ENCODE measurements around the gene ZNF35.

The ZNF35 gene

DNA sequence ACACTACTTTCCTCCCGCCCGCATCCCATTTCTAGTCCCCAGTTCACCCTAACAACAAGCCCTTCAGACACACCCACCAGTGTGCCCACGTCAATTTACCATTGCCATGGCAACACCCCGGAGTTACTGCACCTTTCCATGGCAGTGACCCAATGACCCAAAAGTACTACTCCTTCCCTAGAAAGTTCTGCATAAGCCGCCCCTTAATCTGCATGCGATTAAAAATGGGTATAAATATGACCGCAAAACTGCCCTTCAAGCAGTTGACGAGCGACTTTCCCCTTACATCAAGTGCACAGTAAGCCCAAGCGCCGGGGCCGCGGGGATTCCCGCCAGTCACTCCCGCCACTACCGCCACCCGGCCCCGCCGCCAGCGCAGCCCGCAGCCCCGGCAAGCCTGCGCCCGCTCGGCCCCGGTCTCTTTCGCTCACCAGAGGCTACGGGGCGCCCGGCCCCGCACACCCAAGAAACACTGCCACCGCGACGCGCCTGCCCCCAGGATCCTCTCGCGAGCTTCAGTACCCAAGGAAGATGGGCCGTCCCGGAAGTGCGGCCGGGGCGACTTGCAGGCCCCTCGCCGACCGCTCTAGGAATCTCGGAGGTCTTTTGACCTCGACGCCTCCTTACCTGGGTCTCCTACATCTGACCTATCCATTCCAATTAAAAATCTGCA, 36.7 kb downstream of the ZNF35 start:
- DNase-seq, result peak; percentile 61

DNA sequence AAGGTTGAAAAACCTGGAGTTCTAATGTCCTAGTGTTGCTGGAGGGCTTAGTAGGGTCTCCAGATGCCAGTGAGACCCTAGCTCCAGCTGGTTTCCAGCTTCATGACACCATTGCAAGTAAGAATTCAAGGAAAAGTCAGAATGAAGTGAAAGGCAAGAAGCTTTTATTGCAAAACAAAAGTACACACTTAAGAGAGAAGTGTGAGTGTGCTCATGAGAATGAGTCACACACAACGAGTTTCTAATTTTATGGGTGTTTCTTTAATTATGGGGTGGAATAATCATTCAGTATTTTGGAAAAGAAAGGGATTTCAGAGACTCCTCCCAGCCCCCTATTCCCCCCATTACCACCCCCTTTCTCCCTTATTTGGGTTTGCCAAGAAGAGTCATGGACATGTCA, 39.4 kb downstream of the ZNF35 start:
- DNase-seq, result no peak
